SK-N-SH (cell line): ENCODE measurements around the gene BCAS3. TPM values are rescaled to one million over a fixed set of nuclear protein-coding genes. Genes with fewer than 3 reads are reported as not detected.
A peak's percentile ranks its signal among the peaks of the same experiment; 100 is the strongest.

Experiments used
- CTCF ChIA-PET: fragments of 300-600, 350-600 bp; formaldehyde crosslinking; extraction: SDS; loops from one replicate; lab custom pipeline; 2021; lab: Yijun Ruan, JAX
- POLR2A ChIA-PET: fragments of 350-600 bp; sonication (Branson Sonifier 250); formaldehyde crosslinking; extraction: SDS; loops from one replicate; lab custom pipeline; 2020; ENCODE audit warnings: antibody characterized with exemption, inconsistent platforms; lab: Yijun Ruan, JAX
- DNase-seq: peaks from one replicate; pipeline ENCODE4 v3.0.0; 2012
- H2AFZ ChIP-seq: fragments of 200-600 bp; sonication (generic); 2 replicates; pipeline ENCODE4 v1.8.1; 2016; ENCODE audit warnings: antibody characterized with exemption, mild to moderate bottlenecking, low read depth
- H3F3A ChIP-seq: fragments of 200-600 bp; sonication (generic); replicated peaks from 2 replicates; pipeline ENCODE3; 2016; ENCODE audit warnings: antibody characterized with exemption, mild to moderate bottlenecking; ENCODE audit not compliant: insufficient read depth
- H3K27ac ChIP-seq, 2 experiments: fragments of 200-500 bp in 1 of 2; fragments of 200-600 bp in 1 of 2; sonication (Bioruptor generic) in 1 of 2; sonication (generic), shearing (Covaris generic) in 1 of 2; 2 replicates each; pipeline versions ENCODE4 v1.5.1 to v1.6.1; 2014 to 2016; ENCODE audit warnings: low read depth in 2 of 2, inconsistent platforms in 1 of 2, low read length in 1 of 2, mild to moderate bottlenecking in 1 of 2, mixed read lengths in 1 of 2
- H3K27me3 ChIP-seq: fragments of 200-600 bp; sonication (generic), shearing (Covaris generic); 2 replicates; pipeline ENCODE4 v1.6.1; 2016; ENCODE audit warnings: mixed run types; ENCODE audit not compliant: insufficient read depth
- H3K36me3 ChIP-seq, 2 experiments: fragments of 200-500 bp in 1 of 2; fragments of 200-600 bp in 1 of 2; sonication (Bioruptor generic) in 1 of 2; sonication (generic) in 1 of 2; replicated peaks in 1 of 2; 2 replicates each; pipeline versions ENCODE3 to v1.5.1; 2014 to 2016; ENCODE audit warnings: low read length in 1 of 2, mild to moderate bottlenecking in 1 of 2; ENCODE audit not compliant: insufficient read depth in 2 of 2, control insufficient read depth in 1 of 2
- H3K4me1 ChIP-seq, 2 experiments: fragments of 200-500 bp in 1 of 2; fragments of 200-600 bp in 1 of 2; sonication (Bioruptor generic) in 1 of 2; sonication (generic), shearing (Covaris generic) in 1 of 2; 2 replicates each; pipeline versions ENCODE4 v1.5.1 to v1.6.1; 2014 to 2016; ENCODE audit warnings: low read depth in 1 of 2, low read length in 1 of 2, mixed run types in 1 of 2; ENCODE audit not compliant: insufficient read depth in 2 of 2, control insufficient read depth in 1 of 2
- H3K4me2 ChIP-seq: fragments of 200-600 bp; sonication (generic), shearing (Covaris generic); 2 replicates; pipeline ENCODE4 v1.6.1; 2017; ENCODE audit warnings: mixed run types
- H3K4me3 ChIP-seq, 2 experiments: fragments of 200-500 bp in 1 of 2; fragments of 200-600 bp in 1 of 2; sonication (Bioruptor generic) in 1 of 2; sonication (generic), shearing (Covaris generic) in 1 of 2; 2 replicates each; pipeline versions ENCODE4 v1.5.1 to v1.8.1; 2014 to 2016; ENCODE audit warnings: low read depth in 2 of 2, inconsistent platforms in 1 of 2, low read length in 1 of 2, mild to moderate bottlenecking in 1 of 2, mixed read lengths in 1 of 2, moderate library complexity in 1 of 2
- H3K79me2 ChIP-seq: fragments of 200-600 bp; sonication (generic); 2 replicates; pipeline ENCODE4 v1.8.1; 2017; ENCODE audit warnings: mild to moderate bottlenecking; ENCODE audit not compliant: insufficient read depth
- H3K9ac ChIP-seq: fragments of 200-600 bp; sonication (generic); 2 replicates; pipeline ENCODE4 v1.6.1; 2017; ENCODE audit warnings: mixed run types
- H3K9me2 ChIP-seq: fragments of 200-600 bp; sonication (generic); 2 replicates; pipeline ENCODE4 v1.6.1; 2017; ENCODE audit warnings: mixed run types
- H3K9me3 ChIP-seq: fragments of 200-600 bp; sonication (generic); 2 replicates; pipeline ENCODE4 v1.6.1; 2017; ENCODE audit warnings: mixed run types, mild to moderate bottlenecking, moderate library complexity
- H4K20me1 ChIP-seq: fragments of 200-600 bp; sonication (generic); 2 replicates; pipeline ENCODE4 v1.6.1; 2017; ENCODE audit warnings: mild to moderate bottlenecking, mixed run types; ENCODE audit not compliant: insufficient read depth
- EP300 ChIP-seq, 2 experiments: IDR thresholded peaks; 2 replicates each; pipeline versions ENCODE4 v1.4.0 to v1.6.1; 2012; ENCODE audit warnings: borderline replicate concordance in 1 of 2, low read depth in 1 of 2, low read length in 1 of 2
- FOXM1 ChIP-seq: IDR thresholded peaks from 2 replicates; pipeline ENCODE4 v1.4.0; 2012; ENCODE audit warnings: low read depth, mild to moderate bottlenecking
- GABPA ChIP-seq: IDR thresholded peaks from 2 replicates; pipeline ENCODE4 v1.4.0; 2012; ENCODE audit warnings: low read depth, mild to moderate bottlenecking
- JUND ChIP-seq: IDR thresholded peaks from 2 replicates; pipeline ENCODE4 v1.4.0; 2012
- MEF2A ChIP-seq: IDR thresholded peaks from 2 replicates; pipeline ENCODE4 v1.4.0; 2012; ENCODE audit warnings: low read depth, borderline replicate concordance
- MXI1 ChIP-seq: IDR thresholded peaks from 2 replicates; pipeline ENCODE4 v1.6.1; 2012; ENCODE audit warnings: mild to moderate bottlenecking, low read depth, low read length, improper control_type of control experiment
- POLR2AphosphoS5 ChIP-seq: IDR thresholded peaks from 2 replicates; pipeline ENCODE4 v1.6.1; 2012; ENCODE audit warnings: low read depth, low read length
- RAD21 ChIP-seq: IDR thresholded peaks from 2 replicates; pipeline ENCODE4 v1.6.1; 2012; ENCODE audit warnings: mild to moderate bottlenecking, low read length
- SIN3A ChIP-seq: IDR thresholded peaks from 2 replicates; pipeline ENCODE4 v1.6.1; 2012; ENCODE audit warnings: low read depth, mild to moderate bottlenecking, low read length, moderate library complexity, borderline replicate concordance
- TAF1 ChIP-seq: IDR thresholded peaks from 2 replicates; pipeline ENCODE4 v1.6.1; 2012; ENCODE audit warnings: low read depth, mild to moderate bottlenecking, low read length, moderate library complexity, borderline replicate concordance
- TCF12 ChIP-seq: IDR thresholded peaks from 2 replicates; pipeline ENCODE4 v1.4.0; 2012
- TEAD4 ChIP-seq: IDR thresholded peaks from 2 replicates; pipeline ENCODE4 v1.4.0; 2012; ENCODE audit warnings: mild to moderate bottlenecking, borderline replicate concordance; ENCODE audit not compliant: insufficient read depth
- YY1 ChIP-seq: IDR thresholded peaks from 2 replicates; pipeline ENCODE4 v1.4.0; 2012; ENCODE audit warnings: low read depth, mild to moderate bottlenecking
- WGBS: methylation state at CpG from one replicate; pipeline ENCODE4 v1.1.6; 2017; ENCODE audit warnings: low lambda C conversion rate; 5-methylcytosine and 5-hydroxymethylcytosine counted together
- polyA plus RNA-seq, 3 experiments: library from polyadenylated mRNA; depleted of rRNA; stranded (reverse); fragments of >200 nt; gene quantifications; 2 replicates each; pipeline ENCODE4 v1.2.3, GENCODE V29; 2012
- TF ChIP-seq, protein P1 (sequence below): IDR thresholded peaks from 2 replicates; pipeline ENCODE4; 2012
- TF ChIP-seq, protein P2 (sequence below): IDR thresholded peaks from 2 replicates; pipeline ENCODE4 v1.6.1; 2012; ENCODE audit warnings: mild to moderate bottlenecking, low read depth, low read length, moderate library complexity

The BCAS3 gene
- polyA plus RNA-seq, 1 of the 3 experiments (the other 2 are of a cell fraction) = 5.9 TPM

DNA sequence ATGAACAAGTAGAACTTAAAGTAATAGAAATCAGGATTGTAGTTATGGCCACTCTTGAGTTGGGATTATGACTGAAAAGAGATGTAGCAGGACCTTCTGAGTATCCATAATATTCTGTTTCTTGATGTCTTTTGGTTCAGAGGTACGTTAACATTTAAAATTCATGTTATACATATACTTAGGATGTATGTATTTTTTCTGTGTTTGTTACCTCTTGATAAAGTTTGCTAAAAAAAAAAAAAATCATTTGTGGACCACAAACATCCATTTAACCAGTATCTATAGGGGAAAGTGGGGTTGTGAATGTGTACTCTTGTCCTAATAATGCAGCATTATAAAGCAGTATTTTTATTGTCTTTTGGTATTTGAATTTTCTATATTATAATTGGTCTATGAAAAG is 65.6 kb downstream of the BCAS3 start:
- Histone ChIP-seq H3K27me3 (no peaks in the 10 kb centered on the region), H3K9me3 (no peaks in the 10 kb centered on the region), H3K4me1 (peaks cover 10 to 17% of the 10 kb centered on the region in 2 experiments; a peak in 3 of 4 replicates)
- TF ChIP-seq MEF2A = 0 out of 2 replicates have a peak, but pooled peaks have one; percentile 8
- TF ChIP-seq FOXM1 = no peak
- TF ChIP-seq TCF12 = no peak
- TF ChIP-seq, all 33 proteins: peak for 1
- Histone ChIP-seq H3K9me2 (no peaks in the 10 kb centered on the region), H3K9ac (peak overlapping the region; percentile 56), H3K79me2 (no peaks in the 10 kb centered on the region), H2AFZ (peak overlapping the region; percentile 48), H3K4me2 (peak overlapping the region; percentile 57), H3K27ac (peak overlapping the region; percentile 79 to 84; a peak in 3 of 4 replicates), H3F3A (peaks cover 12% of the 10 kb centered on the region), H3K36me3 (no peaks in the 10 kb centered on the region), H3K4me3 (peak overlapping the region; percentile 21 to 27; a peak in 2 of 4 replicates), H4K20me1 (no peaks in the 10 kb centered on the region)
- no peak for DNase-seq
- ChIA-PET POLR2A (no interaction called here), CTCF (interaction anchor here (1.2 to 4.3 kb wide), 4 partner anchors 23 to 669 kb away, joined by 3 to 27 read pairs (median 10); no protein-coding TSS in a partner anchor)
- 95% methylated on average over 1 of the region's 1 CpG for whole genome bisulfite sequencing

DNA sequence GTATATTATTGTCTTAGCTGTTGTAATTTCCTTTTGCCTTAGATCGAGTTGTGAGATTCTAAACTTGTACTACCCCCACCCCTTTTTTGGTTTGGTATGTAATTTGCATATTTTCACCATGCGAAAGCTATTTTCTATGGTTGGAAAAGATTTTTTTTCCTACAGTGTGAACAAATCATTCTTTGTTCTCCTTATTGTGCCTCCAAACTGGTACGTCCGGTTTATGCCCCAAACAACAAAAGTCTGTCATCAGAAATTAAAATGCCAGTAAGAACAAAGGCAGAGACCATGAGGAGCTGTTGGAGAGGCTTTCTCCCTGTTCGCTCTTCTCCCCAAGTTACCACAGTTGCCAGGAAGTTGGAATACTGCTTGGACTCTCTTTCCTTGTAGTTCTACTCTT is 66.1 kb downstream of the BCAS3 start:
- H4K20me1 ChIP-seq = no peaks in the 10 kb centered on the region
- peak overlapping the region; percentile 21 to 27; a peak in 3 of 4 replicates for H3K4me3 ChIP-seq
- H3K79me2 ChIP-seq = no peaks in the 10 kb centered on the region
- 42% methylated on average over 5 of the region's 5 CpGs for WGBS
- POLR2A ChIA-PET = no interaction called here
- peak overlapping the region; percentile 79 to 84 for H3K27ac ChIP-seq
- H3K4me1 ChIP-seq = peaks cover 10 to 17% of the 10 kb centered on the region in 2 experiments; a peak in 3 of 4 replicates
- DNase-seq = no peak
- TF ChIP-seq SIN3A (peak; percentile 50; the same call in 1 of the 2 replicates), EP300 (IDR thresholded peaks at IDR 0.05; ENCODE audit: borderline replicate concordance in 1 of 2, low read depth in 1 of 2, low read length in 1 of 2) (0 out of 4 replicates have a peak, but pooled peaks of 1 of the 2 experiments have one; percentile 36), POLR2AphosphoS5 (peak; percentile 41; the same call in 1 of the 2 replicates), TAF1 (peak; percentile 50; the same call in 1 of the 2 replicates), GABPA (0 out of 2 replicates have a peak, but pooled peaks have one; percentile 3), YY1 (no peak), RAD21 (no peak), JUND (no peak), TEAD4 (0 out of 2 replicates have a peak, but pooled peaks have one; percentile 37), TCF12 (peak; percentile 77), MXI1 (no peak)
- TF ChIP-seq, protein P1, sequence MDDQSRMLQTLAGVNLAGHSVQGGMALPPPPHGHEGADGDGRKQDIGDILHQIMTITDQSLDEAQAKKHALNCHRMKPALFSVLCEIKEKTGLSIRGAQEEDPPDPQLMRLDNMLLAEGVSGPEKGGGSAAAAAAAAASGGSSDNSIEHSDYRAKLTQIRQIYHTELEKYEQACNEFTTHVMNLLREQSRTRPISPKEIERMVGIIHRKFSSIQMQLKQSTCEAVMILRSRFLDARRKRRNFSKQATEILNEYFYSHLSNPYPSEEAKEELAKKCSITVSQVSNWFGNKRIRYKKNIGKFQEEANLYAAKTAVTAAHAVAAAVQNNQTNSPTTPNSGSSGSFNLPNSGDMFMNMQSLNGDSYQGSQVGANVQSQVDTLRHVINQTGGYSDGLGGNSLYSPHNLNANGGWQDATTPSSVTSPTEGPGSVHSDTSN = peak; percentile 55; the same call in 1 of the 2 replicates
- TF ChIP-seq, protein P2, sequence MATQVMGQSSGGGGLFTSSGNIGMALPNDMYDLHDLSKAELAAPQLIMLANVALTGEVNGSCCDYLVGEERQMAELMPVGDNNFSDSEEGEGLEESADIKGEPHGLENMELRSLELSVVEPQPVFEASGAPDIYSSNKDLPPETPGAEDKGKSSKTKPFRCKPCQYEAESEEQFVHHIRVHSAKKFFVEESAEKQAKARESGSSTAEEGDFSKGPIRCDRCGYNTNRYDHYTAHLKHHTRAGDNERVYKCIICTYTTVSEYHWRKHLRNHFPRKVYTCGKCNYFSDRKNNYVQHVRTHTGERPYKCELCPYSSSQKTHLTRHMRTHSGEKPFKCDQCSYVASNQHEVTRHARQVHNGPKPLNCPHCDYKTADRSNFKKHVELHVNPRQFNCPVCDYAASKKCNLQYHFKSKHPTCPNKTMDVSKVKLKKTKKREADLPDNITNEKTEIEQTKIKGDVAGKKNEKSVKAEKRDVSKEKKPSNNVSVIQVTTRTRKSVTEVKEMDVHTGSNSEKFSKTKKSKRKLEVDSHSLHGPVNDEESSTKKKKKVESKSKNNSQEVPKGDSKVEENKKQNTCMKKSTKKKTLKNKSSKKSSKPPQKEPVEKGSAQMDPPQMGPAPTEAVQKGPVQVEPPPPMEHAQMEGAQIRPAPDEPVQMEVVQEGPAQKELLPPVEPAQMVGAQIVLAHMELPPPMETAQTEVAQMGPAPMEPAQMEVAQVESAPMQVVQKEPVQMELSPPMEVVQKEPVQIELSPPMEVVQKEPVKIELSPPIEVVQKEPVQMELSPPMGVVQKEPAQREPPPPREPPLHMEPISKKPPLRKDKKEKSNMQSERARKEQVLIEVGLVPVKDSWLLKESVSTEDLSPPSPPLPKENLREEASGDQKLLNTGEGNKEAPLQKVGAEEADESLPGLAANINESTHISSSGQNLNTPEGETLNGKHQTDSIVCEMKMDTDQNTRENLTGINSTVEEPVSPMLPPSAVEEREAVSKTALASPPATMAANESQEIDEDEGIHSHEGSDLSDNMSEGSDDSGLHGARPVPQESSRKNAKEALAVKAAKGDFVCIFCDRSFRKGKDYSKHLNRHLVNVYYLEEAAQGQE = 0 out of 2 replicates have a peak, but pooled peaks have one; percentile 30
- TF ChIP-seq, all 33 proteins: peak for 9
- H3F3A ChIP-seq = peaks cover 12% of the 10 kb centered on the region
- H3K9me2 ChIP-seq = no peaks in the 10 kb centered on the region
- H3K4me2 ChIP-seq = peak overlapping the region; percentile 57
- peak overlapping the region; percentile 48 for H2AFZ ChIP-seq
- CTCF ChIA-PET = interaction anchor here (0.7 to 4.3 kb wide), 9 partner anchors 11 to 839 kb away, joined by 3 to 27 read pairs (median 3); no protein-coding TSS in a partner anchor
- H3K36me3 ChIP-seq = no peaks in the 10 kb centered on the region
- no peaks in the 10 kb centered on the region for H3K9me3 ChIP-seq
- H3K9ac ChIP-seq = peak overlapping the region; percentile 56
- H3K27me3 ChIP-seq = no peaks in the 10 kb centered on the region
